ENCODE results near the gene NUP88.

DNA sequence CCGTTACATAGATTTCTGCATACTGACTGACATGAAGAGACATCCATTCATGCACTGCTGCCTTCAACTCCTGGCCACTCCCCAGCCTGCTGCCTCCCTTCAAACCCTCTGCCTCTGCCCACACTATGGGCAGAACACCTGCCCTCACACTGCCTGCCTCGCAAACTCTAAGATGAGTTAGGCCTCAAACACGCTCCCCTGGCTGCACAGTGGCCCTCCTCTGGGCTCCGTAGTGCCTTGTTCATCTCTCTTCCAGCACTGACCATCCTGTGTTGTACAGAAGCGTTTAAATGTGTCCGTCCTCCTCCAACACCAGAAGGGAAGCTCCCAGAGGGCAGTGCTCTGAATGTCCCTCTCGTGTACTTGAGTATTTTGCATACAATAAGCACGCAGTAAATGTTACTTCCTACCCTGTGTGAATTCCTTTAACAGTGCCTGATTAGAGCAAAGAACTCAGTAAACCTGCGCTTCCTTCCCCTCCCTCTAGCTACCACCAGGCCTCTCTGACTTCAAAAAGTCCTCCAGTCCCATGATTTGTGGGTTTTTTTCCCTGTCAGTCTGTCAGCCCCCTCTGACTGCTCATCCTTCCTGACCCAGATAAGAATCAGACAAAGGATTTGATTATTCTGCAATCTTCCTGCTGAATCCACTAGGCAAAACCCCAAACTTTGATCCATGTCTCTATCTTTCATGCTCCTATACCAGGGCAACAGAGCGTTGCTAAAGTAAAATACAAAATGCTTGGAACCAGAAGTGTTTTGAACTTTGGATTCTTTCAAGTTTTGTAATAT is 45.5 kb upstream of the NUP88 start:
- TF ChIP-seq, protein P1, sequence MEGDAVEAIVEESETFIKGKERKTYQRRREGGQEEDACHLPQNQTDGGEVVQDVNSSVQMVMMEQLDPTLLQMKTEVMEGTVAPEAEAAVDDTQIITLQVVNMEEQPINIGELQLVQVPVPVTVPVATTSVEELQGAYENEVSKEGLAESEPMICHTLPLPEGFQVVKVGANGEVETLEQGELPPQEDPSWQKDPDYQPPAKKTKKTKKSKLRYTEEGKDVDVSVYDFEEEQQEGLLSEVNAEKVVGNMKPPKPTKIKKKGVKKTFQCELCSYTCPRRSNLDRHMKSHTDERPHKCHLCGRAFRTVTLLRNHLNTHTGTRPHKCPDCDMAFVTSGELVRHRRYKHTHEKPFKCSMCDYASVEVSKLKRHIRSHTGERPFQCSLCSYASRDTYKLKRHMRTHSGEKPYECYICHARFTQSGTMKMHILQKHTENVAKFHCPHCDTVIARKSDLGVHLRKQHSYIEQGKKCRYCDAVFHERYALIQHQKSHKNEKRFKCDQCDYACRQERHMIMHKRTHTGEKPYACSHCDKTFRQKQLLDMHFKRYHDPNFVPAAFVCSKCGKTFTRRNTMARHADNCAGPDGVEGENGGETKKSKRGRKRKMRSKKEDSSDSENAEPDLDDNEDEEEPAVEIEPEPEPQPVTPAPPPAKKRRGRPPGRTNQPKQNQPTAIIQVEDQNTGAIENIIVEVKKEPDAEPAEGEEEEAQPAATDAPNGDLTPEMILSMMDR (IDR thresholded peaks at IDR 0.05 in 2 of 3, conservative IDR thresholded peaks at IDR 0.05 in 1 of 3; ENCODE audit: borderline replicate concordance in 1 of 3, insufficient read depth in 1 of 3, low read depth in 2 of 3, low read length in 2 of 3), result no peak
- TF ChIP-seq POLR2A (IDR thresholded peaks at IDR 0.05; ENCODE audit: borderline replicate concordance, extremely low read depth, insufficient read depth, insufficient read length) (no peak), EZH2 (IDR thresholded peaks at IDR 0.05) (no peak), EZH2phosphoT487 (IDR thresholded peaks at IDR 0.05; ENCODE audit: borderline replicate concordance) (no peak), CEBPB (IDR thresholded peaks at IDR 0.05; ENCODE audit: low read depth) (no peak)

Measured in HCT116 (cell line).